ENCODE measurements around the gene PLCL2.

DNA sequence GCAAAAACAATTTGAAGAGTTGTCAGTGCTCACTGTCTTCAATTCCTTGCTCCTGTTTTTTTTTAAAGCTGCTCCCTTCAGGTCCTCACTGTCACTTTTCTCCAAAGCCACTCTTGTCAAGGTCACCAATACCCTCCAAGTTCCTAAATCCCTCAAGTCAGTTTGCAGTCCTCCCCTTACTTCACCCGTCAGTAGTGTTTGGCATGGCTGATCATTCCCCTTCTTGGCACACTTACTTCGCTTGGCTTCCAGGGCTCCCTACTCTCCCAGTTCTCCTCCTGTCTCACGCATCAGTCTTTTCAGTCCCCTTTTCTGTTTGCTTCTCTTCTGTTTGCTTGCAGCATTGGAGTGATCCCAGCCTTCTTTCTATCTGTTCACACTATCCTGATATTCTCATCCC lies 25.5 kb downstream of the PLCL2 start:
- TF ChIP-seq, protein P1, sequence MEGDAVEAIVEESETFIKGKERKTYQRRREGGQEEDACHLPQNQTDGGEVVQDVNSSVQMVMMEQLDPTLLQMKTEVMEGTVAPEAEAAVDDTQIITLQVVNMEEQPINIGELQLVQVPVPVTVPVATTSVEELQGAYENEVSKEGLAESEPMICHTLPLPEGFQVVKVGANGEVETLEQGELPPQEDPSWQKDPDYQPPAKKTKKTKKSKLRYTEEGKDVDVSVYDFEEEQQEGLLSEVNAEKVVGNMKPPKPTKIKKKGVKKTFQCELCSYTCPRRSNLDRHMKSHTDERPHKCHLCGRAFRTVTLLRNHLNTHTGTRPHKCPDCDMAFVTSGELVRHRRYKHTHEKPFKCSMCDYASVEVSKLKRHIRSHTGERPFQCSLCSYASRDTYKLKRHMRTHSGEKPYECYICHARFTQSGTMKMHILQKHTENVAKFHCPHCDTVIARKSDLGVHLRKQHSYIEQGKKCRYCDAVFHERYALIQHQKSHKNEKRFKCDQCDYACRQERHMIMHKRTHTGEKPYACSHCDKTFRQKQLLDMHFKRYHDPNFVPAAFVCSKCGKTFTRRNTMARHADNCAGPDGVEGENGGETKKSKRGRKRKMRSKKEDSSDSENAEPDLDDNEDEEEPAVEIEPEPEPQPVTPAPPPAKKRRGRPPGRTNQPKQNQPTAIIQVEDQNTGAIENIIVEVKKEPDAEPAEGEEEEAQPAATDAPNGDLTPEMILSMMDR (IDR thresholded peaks at IDR 0.05) = no peak
- TF ChIP-seq EP300 (IDR thresholded peaks at IDR 0.05) = no peak
- TF ChIP-seq POLR2A (IDR thresholded peaks at IDR 0.05) = no peak

Data from gastroesophageal sphincter (tissue), 3 donors.